ENCODE measurements around the gene TMEM222.

The TMEM222 gene

GRCh38 chr1:27318596-27318995 is 3.4 kb upstream of the TMEM222 start:
- Mint-ChIP-seq H3K27me3 (ENCODE audit: low read depth) (peaks cover 3% of the 10 kb centered on the region), H3K4me3 (no peak overlapping the region), H3K27ac (no peak overlapping the region), H3K4me1 (ENCODE audit: low read depth) (peaks cover 6% of the 10 kb centered on the region), H3K9me3 (no peaks in the 10 kb centered on the region), H3K36me3 (ENCODE audit: low read depth) (peaks cover under 1% of the 10 kb centered on the region)
- DNase-seq (ENCODE audit: low spot score): no peak

- peaks cover 20% of the 10 kb centered on the region for H3K4me1 Mint-ChIP-seq (ENCODE audit: low read depth)
- DNase-seq (ENCODE audit: low spot score): peak; percentile 10
- H3K27me3 Mint-ChIP-seq (ENCODE audit: low read depth): peaks cover 3% of the 10 kb centered on the region
- no peaks in the 10 kb centered on the region for H3K9me3 Mint-ChIP-seq
- H3K36me3 Mint-ChIP-seq (ENCODE audit: low read depth): peaks cover 22% of the 10 kb centered on the region
- H3K27ac Mint-ChIP-seq: peak overlapping the region; percentile 93
- H3K4me3 Mint-ChIP-seq: peak overlapping the region; percentile 96
These were observed 742 bp downstream of the TMEM222 start for GRCh38 chr1:27322569-27323240.

GRCh38 chr1:27325286-27325685 is 3.3 kb downstream of the TMEM222 start:
- peaks cover 28% of the 10 kb centered on the region for H3K36me3 Mint-ChIP-seq (ENCODE audit: low read depth)
- H3K27ac Mint-ChIP-seq: no peak overlapping the region
- H3K4me3 Mint-ChIP-seq: no peak overlapping the region
- H3K27me3 Mint-ChIP-seq (ENCODE audit: low read depth): no peaks in the 10 kb centered on the region
- H3K9me3 Mint-ChIP-seq: no peaks in the 10 kb centered on the region
- peaks cover 20% of the 10 kb centered on the region for H3K4me1 Mint-ChIP-seq (ENCODE audit: low read depth)
- DNase-seq (ENCODE audit: low spot score): no peak

- Mint-ChIP-seq H3K36me3 (ENCODE audit: low read depth) (peaks cover 40% of the 10 kb centered on the region), H3K9me3 (no peaks in the 10 kb centered on the region), H3K27me3 (ENCODE audit: low read depth) (no peaks in the 10 kb centered on the region), H3K4me1 (ENCODE audit: low read depth) (peaks cover 19% of the 10 kb centered on the region), H3K4me3 (no peak overlapping the region), H3K27ac (no peak overlapping the region)
- DNase-seq (ENCODE audit: low spot score): no peak
These were observed 6.0 kb downstream of the TMEM222 start for GRCh38 chr1:27327964-27328363.

- Mint-ChIP-seq H3K9me3 (no peaks in the 10 kb centered on the region), H3K4me1 (ENCODE audit: low read depth) (peaks cover 8% of the 10 kb centered on the region), H3K36me3 (ENCODE audit: low read depth) (peaks cover 38% of the 10 kb centered on the region), H3K27me3 (ENCODE audit: low read depth) (no peaks in the 10 kb centered on the region), H3K4me3 (no peak overlapping the region), H3K27ac (no peak overlapping the region)
- DNase-seq (ENCODE audit: low spot score): no peak
These were observed 8.8 kb downstream of the TMEM222 start for GRCh38 chr1:27330786-27331185.

DNA sequence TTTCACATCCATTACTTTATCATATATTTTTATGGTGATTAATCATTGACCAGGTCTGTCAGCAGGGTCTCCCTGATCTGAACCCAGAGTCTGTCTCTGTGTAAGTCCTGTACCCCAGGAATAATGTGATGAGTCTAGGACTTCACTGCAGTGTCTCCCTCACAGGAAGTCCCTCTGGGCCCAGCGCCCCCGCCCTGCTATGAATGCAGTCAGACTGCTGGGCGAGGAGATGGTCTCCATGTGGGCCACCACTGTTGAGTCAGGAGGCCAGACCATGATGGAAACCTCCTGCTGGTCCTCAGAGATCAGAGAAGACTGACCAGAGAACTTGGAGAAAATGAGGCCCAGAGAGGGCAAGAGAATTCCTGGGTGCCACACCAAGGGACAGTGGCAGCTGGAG is 9.5 kb downstream of the TMEM222 start:
- H3K36me3 Mint-ChIP-seq (ENCODE audit: low read depth): peaks cover 34% of the 10 kb centered on the region
- H3K27me3 Mint-ChIP-seq (ENCODE audit: low read depth): no peaks in the 10 kb centered on the region
- peaks cover 8% of the 10 kb centered on the region for H3K4me1 Mint-ChIP-seq (ENCODE audit: low read depth)
- H3K9me3 Mint-ChIP-seq: no peaks in the 10 kb centered on the region
- H3K4me3 Mint-ChIP-seq: no peak overlapping the region
- no peak for DNase-seq (ENCODE audit: low spot score)
- H3K27ac Mint-ChIP-seq: no peak overlapping the region

DNA sequence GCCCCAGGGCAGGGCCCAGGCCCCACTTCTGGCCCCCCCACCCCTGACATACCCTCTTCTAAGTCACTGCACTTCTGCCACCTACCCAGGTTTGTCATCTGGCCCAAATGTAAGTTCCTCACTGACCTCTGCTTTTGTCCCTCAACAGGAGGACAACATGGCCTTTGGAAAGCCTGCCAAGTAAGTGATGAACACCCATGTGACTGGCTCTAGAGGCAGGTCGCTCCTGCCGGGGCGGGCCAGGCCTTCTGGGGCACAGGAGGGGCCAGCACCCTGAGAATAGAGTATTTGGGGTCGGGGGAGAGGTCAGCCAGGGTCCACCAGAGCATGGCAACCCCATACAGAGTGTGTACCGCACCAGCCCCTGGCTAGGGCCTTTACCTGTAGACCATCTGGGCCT is 10.0 kb downstream of the TMEM222 start:
- Mint-ChIP-seq H3K9me3 (no peaks in the 10 kb centered on the region), H3K36me3 (ENCODE audit: low read depth) (peaks cover 38% of the 10 kb centered on the region), H3K27me3 (ENCODE audit: low read depth) (no peaks in the 10 kb centered on the region), H3K4me1 (ENCODE audit: low read depth) (peaks cover 6% of the 10 kb centered on the region), H3K27ac (peak overlapping the region; percentile 53), H3K4me3 (no peak overlapping the region)
- no peak for DNase-seq (ENCODE audit: low spot score)

DNA sequence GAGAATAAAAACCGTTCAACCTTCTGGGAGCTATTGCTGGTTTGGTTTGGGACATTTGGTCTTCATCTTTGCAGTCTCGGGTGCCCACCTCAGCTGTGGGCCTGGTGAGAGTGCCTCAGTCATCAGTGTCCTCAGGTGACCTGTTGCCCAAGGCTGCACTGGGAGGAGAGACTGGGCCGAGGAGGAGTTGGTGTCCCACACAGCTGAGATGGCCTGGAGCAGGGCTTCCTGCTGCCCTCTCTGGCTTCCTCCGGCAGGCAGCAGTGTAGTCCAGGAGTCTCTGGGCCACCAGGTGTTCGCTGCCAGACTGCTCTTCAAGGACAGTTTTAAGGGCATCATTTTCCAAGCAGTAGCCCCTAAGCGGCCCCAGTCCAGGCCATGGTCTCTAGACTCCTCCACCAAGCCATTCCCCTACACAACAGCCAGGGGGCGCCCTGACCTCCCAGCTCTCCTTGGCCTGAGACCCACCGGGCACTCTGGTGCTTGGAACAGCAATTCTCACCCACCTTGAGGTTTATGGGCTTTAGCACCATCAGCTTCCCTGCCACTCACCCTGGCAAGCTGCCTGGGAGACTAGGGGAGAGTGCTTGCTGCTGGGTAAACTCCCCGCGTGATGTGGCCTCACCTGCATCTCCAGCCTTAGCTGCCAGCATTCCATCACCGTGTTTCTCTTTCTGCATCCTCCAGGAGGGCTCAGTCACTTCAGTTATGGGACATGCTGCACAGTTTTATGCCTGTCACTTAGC is 10.7 kb downstream of the TMEM222 start:
- H3K4me1 Mint-ChIP-seq (ENCODE audit: low read depth): peaks cover 4% of the 10 kb centered on the region
- H3K36me3 Mint-ChIP-seq (ENCODE audit: low read depth): peaks cover 38% of the 10 kb centered on the region
- H3K27me3 Mint-ChIP-seq (ENCODE audit: low read depth): no peaks in the 10 kb centered on the region
- H3K9me3 Mint-ChIP-seq: no peaks in the 10 kb centered on the region
- peak; percentile 23 for DNase-seq (ENCODE audit: low spot score)
- H3K27ac Mint-ChIP-seq: peak overlapping the region; percentile 26
- no peak overlapping the region for H3K4me3 Mint-ChIP-seq

- Mint-ChIP-seq H3K4me3 (no peak overlapping the region), H3K9me3 (no peaks in the 10 kb centered on the region), H3K27me3 (ENCODE audit: low read depth) (no peaks in the 10 kb centered on the region), H3K36me3 (ENCODE audit: low read depth) (peaks cover 39% of the 10 kb centered on the region), H3K27ac (no peak overlapping the region), H3K4me1 (ENCODE audit: low read depth) (peaks cover 4% of the 10 kb centered on the region)
- no peak for DNase-seq (ENCODE audit: low spot score)
These were observed 11.8 kb downstream of the TMEM222 start for GRCh38 chr1:27333717-27334279.

DNA sequence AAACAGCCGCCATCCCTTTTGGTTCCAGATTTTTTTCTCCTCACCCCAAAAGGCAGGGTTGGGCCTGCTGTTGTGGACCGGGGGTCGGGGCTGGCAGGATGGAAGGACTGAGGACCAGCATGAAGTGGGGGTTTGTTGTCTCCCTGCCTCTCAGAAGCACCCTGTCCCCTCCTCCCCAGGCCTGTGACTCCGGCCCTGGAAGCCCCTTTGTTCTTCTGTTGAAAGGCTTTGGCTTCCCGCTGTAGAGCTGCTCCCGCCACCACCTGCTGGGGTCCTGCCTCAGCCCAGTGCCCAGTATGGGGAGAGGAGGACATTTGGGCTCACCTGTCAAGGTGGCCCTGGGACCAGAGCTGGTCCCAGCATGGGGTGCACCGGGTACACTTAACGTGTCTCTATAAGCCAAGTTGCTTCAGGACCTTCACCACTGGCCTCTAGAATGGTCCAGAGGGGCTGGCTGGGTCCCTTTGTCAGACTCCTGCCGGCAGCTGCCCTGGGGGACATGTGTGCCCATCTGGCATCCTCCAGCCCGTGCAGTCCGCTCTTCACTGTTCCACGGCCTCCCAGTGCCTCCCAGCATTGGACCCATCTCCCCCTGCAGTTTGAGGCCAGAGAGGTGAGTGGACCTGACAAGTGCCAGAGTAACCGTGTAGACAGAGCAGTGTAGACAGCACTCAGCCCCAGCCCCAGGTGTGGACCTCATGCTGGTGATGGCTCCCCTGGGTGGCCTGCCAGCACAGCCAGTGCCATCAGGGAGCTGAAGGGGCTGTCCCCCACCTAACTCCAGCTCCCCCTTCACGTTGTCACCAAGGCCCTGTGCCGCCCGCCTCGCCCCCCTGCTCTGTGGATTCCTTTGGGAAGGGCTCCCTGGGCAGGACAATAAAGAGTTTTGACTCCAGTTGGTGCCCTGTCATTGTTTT is 13.8 kb downstream of the TMEM222 start:
- peaks cover 31% of the 10 kb centered on the region for H3K36me3 Mint-ChIP-seq (ENCODE audit: low read depth)
- H3K27ac Mint-ChIP-seq: no peak overlapping the region
- H3K9me3 Mint-ChIP-seq: no peaks in the 10 kb centered on the region
- no peak overlapping the region for H3K4me3 Mint-ChIP-seq
- no peak for DNase-seq (ENCODE audit: low spot score)
- H3K27me3 Mint-ChIP-seq (ENCODE audit: low read depth): no peaks in the 10 kb centered on the region
- H3K4me1 Mint-ChIP-seq (ENCODE audit: low read depth): peaks cover 13% of the 10 kb centered on the region

GRCh38 chr1:27336756-27337155 is 14.8 kb downstream of the TMEM222 start:
- no peak overlapping the region for H3K4me3 Mint-ChIP-seq
- peaks cover 19% of the 10 kb centered on the region for H3K4me1 Mint-ChIP-seq (ENCODE audit: low read depth)
- DNase-seq (ENCODE audit: low spot score): no peak
- H3K27ac Mint-ChIP-seq: no peak overlapping the region
- H3K36me3 Mint-ChIP-seq (ENCODE audit: low read depth): peaks cover 31% of the 10 kb centered on the region
- H3K27me3 Mint-ChIP-seq (ENCODE audit: low read depth): no peaks in the 10 kb centered on the region
- no peaks in the 10 kb centered on the region for H3K9me3 Mint-ChIP-seq

DNA sequence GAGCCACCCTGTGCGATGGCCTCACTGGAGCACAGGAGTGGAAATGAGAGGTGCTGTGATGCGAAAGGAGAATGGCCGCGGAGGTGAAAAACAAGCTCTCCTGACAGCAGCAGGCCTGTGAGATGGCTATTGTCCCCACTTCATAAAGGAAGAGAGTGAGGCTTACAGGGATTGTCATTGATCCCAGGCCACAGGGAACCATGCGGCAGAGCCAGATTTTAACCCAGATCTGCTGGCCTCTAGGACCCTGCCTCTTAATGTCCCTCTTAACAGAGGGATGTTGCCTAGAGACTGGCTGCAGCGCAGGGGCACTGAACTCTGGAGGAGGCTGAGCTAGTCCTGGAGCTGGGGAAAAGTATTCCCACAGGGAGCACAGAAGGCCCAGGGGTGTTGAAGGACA is 16.8 kb downstream of the TMEM222 start:
- Mint-ChIP-seq H3K27ac (peak overlapping the region; percentile 63), H3K36me3 (ENCODE audit: low read depth) (peaks cover 24% of the 10 kb centered on the region), H3K9me3 (no peaks in the 10 kb centered on the region), H3K4me1 (ENCODE audit: low read depth) (peaks cover 24% of the 10 kb centered on the region), H3K27me3 (ENCODE audit: low read depth) (no peaks in the 10 kb centered on the region), H3K4me3 (no peak overlapping the region)
- no peak for DNase-seq (ENCODE audit: low spot score)

DNA sequence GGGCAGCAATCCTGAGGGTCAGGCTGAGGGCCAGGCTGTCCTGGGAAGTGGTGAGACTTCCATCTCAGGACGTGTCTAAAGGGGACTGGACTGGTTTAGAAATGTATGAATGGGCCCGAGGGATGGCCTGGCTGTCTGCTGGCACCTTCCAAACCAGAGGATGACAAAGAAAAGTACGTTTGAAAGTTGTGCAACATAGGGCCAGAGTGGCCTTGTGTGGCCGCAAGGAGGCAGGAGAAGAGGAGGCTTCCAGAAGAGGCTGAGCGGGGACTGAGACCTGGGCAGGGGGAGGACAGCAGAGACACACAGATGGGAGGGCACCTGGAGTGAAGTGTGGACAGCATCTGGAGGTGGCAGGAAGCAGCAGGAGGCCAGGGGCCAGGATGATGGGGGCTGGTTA is 17.2 kb downstream of the TMEM222 start:
- H3K4me1 Mint-ChIP-seq (ENCODE audit: low read depth): peaks cover 28% of the 10 kb centered on the region
- no peaks in the 10 kb centered on the region for H3K27me3 Mint-ChIP-seq (ENCODE audit: low read depth)
- peaks cover 22% of the 10 kb centered on the region for H3K36me3 Mint-ChIP-seq (ENCODE audit: low read depth)
- peak overlapping the region; percentile 62 for H3K27ac Mint-ChIP-seq
- DNase-seq (ENCODE audit: low spot score): no peak
- H3K4me3 Mint-ChIP-seq: no peak overlapping the region
- no peaks in the 10 kb centered on the region for H3K9me3 Mint-ChIP-seq

Measured in T-helper 2 cell treated with Interferon-gamma antibody and Interleukin-4, amounts not matched to agents 5 μg/mL and 100 μg/mL, for 36 hours (primary cell).